ENCODE results near the gene CERS1.
A peak's percentile ranks its signal among the peaks of the same experiment; 100 is the strongest.

The CERS1 gene

GRCh38 chr19:18897094-18898029 lies 1.4 kb upstream of the CERS1 start:
- DNase-seq = no peak

GRCh38 chr19:18896421-18896841 lies 473 bp upstream of the CERS1 start:
- DNase-seq = peak in 1 of 2 experiments; percentile 31

GRCh38 chr19:18895038-18895823 lies 727 bp downstream of the CERS1 start:
- DNase-seq = peak in 1 of 2 experiments; percentile 47

GRCh38 chr19:18894254-18895037 lies 1.5 kb downstream of the CERS1 start:
- DNase-seq = peak; percentile 9 to 47

GRCh38 chr19:18893587-18894253 lies 2.2 kb downstream of the CERS1 start:
- no peak for DNase-seq

GRCh38 chr19:18889949-18890745 lies 5.8 kb downstream of the CERS1 start:
- no peak for DNase-seq

GRCh38 chr19:18886972-18887371 lies 9.0 kb downstream of the CERS1 start:
- DNase-seq = no peak

GRCh38 chr19:18883526-18884304 lies 12.2 kb downstream of the CERS1 start:
- no peak for DNase-seq

GRCh38 chr19:18881491-18881890 lies 14.5 kb downstream of the CERS1 start:
- no peak for DNase-seq

- DNase-seq = peak; percentile 67 to 80
Measured at GRCh38 chr19:18879579-18880373, 16.2 kb downstream of the CERS1 start.

- DNase-seq = peak in 1 of 2 experiments; percentile 23
Measured at GRCh38 chr19:18878858-18879578, 16.9 kb downstream of the CERS1 start.

- no peak for DNase-seq
Measured at GRCh38 chr19:18878058-18878797, 17.7 kb downstream of the CERS1 start.

- DNase-seq = no peak
Measured at GRCh38 chr19:18876865-18877264, 19.1 kb downstream of the CERS1 start.

GRCh38 chr19:18875726-18876125 lies 20.2 kb downstream of the CERS1 start:
- DNase-seq = no peak

GRCh38 chr19:18871543-18871942 lies 24.4 kb downstream of the CERS1 start:
- DNase-seq = no peak

- no peak for DNase-seq
Measured at GRCh38 chr19:18870531-18871172, 25.3 kb downstream of the CERS1 start.

- DNase-seq = no peak
Measured at GRCh38 chr19:18869781-18870530, 26.0 kb downstream of the CERS1 start.
